ENCODE data around the gene PARD3.
A peak's percentile ranks its signal among the peaks of the same experiment; 100 is the strongest.

Gene PARD3

DNA sequence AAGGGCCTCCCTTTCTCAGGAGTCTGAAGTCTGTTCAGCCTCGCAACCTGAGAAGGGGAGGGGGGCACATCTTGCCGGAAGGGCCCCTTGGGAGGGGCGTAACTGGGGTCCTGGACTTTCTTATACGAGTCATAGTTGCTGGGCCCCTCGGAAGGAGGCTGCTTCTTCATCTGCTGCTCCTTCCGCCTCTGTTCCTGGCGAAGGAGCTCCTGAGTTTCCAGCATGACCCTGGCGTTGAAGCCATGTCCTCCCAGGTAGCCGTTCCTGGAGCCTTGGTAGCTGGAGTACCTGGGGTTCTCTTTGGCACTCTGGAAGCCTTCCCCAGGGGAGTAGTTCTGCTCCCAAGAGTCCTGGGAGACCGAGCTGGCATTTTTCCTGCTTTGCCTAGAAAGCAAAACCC, 703.9 kb downstream of the PARD3 start:
- no peak for DNase-seq

DNA sequence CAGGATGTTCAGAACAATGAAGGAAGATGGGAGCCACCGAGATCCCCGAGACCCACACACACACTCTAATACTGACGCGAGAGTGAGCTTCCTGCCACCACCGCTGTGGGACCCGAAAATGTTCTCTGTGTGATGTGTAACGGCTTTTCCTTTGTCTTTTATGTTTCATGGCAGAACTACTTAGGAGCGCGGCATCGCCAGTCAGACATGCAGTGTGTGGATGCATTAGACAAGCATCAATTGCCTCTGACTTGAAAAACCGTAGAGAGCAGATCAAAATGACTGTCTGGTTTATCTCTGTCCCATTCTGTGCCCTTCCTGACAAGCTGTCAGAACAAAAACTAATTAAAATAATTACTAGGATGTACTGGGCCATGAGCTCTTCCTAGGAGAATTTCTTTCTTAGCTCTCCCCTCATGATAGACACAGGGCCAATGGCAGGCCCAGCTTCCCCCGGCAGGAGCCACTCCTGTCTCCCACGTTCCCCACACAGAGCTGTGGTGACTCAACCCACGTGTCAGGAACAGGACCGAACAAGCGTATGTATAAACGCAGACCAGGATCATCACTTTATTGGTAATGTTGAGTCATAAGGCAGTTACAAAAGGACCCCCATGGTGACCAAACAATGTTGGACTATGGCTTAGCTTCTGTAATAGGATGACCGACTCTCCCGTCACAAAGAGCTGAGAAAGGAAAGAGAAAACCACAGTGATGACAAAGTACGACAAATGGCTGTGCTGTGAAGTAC, 705.0 kb downstream of the PARD3 start:
- DNase-seq = no peak

DNA sequence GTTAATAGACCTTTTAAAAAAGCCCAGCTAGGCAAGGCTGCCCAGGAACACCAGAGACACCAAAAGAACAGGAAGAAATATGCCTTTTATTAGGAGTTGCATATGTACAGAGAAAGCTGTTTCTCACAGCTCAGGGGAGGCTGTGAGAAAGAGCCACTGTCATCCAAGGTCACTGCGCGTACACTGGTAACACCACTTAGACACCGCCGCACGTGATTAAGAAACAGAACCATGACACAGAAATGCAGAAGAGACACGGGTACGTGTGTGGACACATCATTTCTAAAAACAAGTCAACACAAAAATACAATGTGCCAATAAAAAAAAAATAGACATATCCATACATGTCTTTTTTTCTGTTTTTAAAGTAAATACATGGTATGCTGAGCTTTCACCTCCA, 705.6 kb downstream of the PARD3 start:
- no peak for DNase-seq

DNA sequence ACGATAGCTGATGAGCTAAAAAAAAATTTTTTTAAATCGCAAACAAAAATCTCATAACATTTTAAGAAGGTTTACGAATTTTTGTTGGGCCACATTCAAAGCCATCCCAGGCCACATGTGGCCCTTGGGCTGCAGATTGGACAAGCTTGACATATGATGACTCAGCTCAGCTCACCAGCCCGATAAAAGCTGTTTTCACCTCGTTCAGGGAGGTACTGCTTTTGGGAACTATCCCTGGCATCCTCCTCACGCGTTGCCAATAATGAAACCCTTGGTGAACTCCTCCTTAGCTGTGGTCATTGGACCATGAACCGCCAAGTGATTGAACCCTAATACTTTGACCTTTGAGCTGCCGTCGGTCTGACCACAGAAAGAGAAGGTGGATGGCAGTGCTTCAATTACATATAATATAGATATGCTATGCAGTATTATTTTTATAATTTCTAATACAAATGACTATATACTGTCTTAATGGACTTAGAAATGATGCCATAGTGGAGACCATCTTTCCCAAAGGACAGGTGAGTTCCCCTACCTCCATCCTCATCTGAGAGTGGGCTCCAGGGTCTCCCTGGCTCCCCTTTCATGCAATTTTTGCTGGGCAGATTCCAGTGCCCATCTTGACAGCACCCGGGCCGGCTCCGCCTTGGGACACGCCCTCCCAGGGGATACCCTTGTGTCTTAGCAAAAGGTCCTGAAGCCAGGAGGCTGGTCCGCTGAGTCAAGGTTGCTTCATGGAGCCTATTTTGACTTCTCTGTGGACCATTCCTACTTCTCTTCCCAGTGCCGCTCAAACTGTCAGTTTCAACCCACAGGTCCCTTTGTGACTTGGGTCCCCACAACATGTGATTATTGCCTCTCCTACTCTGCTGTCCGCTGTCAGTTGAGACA, 707.2 kb downstream of the PARD3 start:
- DNase-seq = no peak

DNA sequence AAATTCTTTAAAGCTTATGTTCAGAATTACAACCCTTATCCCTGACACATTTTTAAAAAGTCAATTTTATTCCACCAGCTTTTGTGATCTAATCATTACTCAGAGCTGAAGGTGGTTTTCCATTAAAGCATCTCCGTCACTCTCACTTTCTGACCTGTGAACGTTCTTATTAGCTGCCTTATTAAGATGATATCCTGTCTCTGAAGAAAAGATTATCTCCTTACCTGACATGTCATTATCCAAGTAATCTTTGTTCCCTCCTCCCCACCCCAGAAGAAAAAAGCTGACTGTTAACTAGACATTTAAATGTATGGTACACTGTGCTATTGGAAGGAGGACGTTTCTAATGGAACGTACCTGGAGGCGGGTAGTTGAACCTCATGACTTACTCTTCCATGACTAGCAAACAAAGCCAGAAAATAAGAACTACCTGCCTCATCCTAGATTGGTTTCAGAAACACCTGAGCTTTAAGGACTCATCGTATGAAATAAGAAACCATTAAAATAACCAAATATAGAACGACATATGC, 708.7 kb downstream of the PARD3 start:
- no peak for DNase-seq

DNA sequence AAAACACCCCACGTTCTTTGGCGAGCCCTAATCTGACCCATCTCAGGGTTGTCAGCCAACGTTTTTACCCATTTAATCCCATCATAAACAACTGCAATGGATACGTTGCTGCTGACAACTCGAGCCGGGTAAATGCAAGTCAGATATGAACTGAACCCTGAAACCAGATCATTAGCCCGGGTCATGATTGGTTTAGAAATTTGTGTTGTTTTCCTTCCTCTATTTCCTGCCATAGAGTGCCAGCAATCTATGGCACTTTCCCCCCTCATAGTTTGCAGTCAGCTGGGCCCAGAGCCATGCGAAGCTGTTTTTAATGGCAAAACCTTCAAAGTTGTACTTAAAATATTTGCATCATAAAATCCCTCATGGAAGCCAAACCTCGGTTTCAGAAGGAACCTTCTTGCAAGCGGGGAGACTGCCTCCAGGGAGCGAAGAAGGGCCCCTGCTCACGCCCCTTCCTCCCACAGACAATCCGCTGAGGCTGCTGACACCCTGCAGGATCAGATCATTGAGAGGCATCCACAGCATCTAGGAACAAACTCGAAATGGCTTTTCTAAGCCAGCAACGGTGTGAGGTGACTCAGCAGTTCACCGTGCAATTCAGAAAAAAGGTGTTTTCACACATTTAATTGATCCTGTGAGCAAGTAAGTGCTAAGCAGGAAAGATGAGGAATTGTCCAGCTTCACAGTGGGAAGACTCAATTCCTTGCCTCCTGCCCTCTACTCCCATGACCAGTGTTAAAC, 710.1 kb downstream of the PARD3 start:
- no peak for DNase-seq

DNA sequence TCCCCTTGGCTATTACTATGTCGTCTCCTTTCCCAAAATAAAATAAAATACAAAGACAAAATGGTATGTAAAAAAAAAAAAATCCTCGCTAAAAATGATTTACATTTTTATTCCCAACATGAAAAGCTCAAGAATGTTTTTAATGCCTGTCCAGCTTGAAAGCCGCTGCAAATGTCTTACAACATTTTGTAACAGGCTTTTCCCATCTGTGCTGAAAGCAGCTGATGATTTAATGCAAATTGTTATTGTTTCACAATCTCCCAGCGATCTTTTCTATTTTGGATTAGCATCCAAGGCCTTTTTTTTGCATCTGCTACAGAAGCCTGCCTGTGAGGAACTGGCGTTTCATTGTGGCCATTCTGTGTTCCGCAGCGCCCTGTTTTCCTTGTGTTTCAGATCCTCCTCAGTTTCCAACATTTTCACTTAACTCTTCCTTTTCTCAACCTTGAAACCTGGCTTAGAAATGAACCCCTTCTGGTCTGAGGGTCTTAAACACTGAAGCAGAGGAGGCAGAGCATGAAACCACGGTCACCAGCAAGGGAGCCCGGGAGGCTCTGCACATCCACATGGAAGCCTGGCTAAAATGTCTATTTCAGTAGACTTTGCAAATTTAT, 712.1 kb downstream of the PARD3 start:
- peak in 1 of 2 donors; percentile 15 for DNase-seq

DNA sequence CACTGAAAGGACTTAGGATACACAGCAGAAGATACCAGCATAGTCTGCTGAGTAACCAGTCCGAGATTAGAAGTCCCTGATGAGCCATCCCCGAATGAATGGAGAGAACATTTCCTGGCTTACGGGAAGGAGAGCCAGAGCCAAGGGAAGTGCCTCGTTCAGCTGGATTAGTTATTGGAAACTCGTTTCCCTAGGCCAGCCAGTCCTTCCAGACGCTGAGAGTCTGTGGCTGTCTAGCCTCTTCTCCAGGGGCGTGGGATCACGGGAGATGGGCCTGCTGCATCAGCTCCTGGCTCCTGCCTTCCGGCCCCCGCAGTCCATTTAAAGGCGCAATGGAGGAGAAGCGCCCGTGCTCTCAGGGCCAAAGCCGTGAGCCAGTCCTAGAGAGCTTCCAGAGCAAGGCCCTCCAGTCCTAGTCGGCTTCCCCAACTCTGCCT, 712.8 kb downstream of the PARD3 start:
- DNase-seq = no peak

DNA sequence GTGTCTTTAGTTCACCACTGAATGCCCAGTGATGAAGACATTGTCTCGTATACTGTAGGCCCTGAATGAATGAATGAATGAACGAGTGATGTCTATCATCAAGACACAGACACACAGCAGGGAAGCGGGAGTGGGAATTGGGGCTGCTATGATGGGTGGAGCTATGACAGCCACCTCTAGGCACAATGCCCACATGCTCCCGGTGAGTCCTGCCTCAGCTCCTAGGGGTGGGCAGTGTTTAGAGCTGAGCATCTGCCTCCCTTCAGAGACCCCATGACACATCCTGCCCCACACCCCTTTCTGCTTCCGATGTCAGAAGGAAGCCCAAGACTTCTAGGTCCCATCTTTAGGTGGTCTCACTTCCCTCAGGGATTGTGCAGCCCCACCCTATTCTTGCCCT, 714.1 kb downstream of the PARD3 start:
- DNase-seq = no peak

DNA sequence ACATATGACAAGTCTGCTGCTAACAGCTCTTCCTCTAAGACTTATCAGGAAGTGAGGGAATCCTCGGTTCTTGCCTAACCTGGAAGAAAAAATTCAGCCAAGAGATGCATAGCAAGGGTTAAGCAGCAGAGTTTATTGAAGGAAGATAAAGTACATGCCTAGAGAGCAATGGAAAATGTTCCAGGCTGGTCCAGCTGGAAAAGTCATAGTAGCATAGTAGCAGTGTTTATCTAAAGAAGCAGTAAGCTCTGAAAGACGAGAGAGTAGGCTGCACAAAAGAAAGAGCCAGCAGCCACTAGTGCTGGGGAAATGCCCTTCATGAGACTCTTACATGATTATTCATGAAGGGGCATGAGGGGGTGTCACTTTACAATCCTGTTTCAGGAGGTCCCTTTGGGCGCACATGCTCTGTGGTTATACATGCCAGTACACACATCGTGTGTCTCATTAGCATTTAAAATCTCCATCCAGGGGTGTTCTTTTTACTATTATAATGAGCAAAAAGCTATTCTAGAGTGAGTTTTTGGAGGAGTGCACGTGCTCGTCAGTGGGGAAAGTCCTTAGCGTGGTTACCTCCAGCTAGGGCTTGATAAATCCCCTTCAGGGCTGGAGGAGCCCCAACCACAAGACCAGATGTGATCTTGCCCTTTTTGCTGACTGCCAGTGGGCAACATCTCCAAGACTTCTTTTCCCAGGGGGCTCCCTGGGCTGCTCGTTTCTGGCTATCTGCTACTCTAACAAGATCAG, 716.1 kb downstream of the PARD3 start:
- no peak for DNase-seq

DNA sequence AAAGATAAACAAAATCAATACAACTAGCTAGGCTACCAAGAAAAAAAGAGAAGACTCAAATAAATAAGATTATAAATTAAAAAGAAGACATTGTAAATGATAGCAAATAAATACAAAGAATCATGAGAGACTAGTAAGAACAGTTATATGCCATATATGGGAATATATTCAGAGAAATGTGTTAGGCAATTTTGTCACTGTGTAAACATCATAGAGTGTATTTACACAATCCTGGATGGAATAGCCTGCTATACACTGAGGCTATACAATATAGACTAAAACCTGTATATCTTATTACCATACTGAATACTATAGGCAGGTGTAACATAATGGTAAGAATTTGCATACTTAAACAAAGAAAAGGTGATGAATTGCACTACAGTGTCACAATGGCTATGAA, 717.4 kb downstream of the PARD3 start:
- no peak for DNase-seq

DNA sequence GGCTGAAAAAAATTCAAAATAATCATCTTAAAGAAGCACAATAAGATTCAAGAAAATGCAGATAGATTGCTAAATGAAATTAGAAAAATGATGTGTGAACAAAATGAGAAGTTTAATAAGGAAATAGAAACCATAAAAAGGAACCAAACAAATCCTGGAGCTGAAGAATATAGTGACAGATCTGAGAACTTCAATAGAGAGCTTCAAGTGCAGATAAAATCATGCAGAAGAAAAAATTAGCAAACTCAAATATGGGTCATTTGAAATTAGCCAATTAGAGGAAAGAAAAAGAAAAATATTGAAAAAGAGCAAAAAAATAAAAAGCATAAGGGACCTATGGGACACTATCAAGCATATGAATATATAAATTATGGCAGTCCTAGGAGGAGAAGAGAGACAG, 720.1 kb downstream of the PARD3 start:
- DNase-seq = no peak

DNA sequence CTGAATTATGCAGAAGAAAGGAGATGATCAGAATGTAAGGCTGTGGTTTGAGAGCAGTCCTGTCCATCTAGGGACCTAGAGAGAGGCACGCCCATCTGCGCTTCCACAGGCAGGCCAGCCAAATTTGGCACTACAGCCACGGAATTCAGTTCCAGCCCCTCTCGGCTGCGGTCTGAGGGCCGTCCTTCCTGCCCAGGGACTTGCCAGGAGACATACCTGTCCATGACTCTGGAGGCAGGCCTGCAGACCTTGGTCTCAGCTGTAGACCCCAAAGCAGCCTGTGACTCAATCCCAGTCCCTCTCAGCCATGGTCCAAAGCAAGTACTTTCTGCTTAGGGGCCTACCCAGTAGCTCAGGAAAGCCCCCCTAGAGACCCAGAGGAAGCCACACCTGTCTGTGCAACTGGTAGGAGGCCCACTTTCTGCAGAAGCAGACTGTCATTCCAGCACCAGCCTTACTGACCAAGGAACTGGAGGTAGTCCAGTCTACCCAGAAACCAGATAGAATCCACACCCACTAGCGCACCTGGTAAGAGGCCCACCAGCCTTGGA, 720.9 kb downstream of the PARD3 start:
- no peak for DNase-seq

DNA sequence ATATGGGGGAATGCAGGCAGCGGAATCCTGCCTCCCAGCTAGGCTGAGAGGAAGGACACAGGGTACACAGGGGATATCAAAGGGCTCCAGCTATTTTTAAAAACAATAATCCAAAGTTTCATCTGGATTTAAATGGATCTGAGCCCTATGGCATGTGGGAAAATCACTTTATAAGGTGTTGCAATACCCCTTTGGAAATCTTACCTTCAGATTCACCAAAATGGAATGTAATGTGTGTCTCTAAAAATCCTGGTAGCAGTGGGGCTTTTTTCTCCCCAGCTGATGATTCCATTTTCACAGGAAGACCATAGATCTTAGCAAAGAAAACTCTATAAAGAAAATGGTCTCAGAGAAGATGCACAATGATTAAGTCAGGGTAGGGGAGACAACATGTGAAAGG, 722.2 kb downstream of the PARD3 start:
- DNase-seq = no peak

DNA sequence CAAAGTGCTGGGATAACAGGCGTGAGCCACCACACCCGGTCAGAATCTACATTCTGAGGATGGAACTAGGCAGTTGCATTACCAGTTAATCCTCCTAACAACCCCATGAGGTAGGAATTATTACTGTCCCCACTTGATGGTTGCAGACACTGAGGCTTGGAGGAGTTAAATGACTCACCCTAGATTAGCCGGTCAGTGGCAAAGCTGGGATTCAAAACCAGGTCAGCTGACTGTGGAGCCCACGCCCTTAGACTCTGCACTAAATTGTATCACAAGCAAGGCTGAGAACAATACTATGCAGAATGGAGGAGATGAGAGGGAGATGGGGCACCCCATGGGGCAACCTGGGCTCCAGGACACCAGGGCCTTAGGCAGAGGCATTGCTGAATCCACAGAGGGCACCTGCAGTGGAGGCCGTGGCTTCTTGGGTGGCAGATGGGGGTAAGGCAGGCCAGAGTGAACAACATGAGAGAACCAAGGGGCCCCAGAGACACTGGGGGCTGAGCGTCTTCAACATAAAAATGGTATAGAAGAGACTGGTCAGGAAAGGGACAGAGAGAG, 723.4 kb downstream of the PARD3 start:
- DNase-seq = no peak

DNA sequence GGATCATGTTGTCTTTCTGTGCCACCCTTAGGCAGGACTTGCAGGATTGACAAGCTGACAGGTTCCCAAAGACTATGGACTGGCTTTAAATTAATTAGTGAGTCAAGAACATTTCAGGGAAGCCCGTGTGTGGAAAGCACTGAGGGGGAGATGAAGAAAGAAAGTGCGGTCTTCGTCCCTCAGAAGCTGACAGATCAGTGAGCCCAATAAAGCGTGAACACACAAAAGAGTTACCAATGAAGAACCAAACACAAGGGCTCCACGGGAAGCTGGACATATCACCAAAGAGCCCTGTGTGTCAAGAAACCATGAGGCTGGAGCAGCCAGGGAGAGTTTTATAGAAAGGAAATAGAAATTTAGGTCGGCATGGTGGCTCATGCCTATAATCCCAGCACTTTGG, 725.8 kb downstream of the PARD3 start:
- DNase-seq = no peak

DNA sequence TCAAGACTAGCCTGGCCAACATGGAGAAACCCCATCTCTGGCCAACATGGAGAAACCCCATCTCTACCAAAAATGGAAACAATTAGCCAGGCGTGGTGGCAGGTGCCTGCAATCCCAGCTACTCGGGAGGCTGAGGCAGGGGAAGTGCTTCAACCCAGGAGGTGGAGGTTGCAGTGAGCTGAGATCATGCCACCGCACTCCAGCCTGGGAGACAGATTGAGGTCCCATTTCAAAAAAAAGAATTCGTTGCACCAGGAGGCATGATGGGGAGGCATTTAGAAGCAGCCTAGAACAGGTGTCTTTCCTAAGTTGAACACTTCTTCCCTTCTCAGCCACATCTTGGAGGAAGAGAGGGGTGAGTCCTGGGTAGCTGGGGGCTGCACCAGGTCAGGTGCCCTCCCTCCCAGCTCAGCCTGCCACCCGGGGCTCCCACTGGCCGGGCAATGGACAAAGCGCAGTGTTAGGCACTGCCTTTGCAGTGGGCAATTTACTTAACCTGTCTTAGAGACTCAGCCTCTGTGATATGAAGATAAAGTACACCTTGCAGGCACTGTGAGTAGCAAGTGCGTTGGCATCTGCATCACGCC, 726.8 kb downstream of the PARD3 start:
- DNase-seq = no peak

DNA sequence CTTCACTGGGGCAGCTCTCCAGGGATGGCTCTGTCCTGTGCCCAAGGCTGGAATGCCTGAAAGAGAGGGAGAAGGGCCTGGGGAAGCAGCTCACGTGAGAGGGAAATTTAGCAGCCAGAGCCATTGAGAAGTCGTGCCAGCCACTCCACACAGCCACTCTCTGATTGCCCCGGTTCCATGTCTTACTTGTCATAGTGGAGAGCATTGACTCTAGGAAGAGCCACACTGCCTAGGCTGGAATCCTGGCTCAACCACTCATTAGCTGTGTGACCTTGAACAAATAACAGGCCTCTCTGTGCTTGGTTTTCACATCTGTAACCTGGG, 728.0 kb downstream of the PARD3 start:
- no peak for DNase-seq

DNA sequence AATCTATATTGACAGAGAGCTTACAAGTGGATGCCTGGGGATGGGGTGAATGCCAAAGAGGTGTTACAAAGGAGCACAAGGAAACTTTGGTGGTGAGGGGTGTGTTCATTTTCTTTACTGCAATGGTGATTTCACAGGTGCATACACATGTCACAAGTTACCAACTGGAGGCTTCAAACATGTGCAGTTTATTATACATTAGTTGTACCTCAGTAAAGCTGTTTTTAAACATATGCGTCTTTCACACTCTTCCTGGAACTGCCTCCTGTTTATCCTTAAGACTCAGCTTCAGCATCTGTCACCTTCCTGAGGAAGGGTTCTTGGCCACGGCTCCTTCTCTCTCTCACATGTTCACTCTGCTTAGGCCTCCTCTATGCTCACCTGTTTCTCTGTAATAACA, 731.5 kb downstream of the PARD3 start:
- no peak for DNase-seq

DNA sequence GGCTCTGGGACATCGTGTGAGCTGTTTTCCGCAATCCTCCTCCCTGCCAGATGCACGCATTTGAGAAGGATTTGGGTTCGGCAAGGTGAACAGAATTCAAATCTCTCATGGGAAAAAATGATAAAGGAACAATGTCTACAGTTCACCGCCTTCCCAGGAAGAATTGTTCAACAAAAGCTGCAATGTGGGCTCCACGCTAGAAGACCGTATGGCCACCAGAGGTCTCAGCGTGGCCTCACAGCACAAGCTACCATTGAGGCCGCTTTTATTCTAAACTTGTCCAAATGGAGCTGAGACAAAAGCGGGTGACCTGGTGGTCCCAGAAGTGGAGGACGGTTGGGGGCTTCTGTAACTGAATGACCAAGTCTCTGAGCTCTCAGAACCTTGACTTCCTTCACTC, 733.1 kb downstream of the PARD3 start:
- DNase-seq = no peak

DNA sequence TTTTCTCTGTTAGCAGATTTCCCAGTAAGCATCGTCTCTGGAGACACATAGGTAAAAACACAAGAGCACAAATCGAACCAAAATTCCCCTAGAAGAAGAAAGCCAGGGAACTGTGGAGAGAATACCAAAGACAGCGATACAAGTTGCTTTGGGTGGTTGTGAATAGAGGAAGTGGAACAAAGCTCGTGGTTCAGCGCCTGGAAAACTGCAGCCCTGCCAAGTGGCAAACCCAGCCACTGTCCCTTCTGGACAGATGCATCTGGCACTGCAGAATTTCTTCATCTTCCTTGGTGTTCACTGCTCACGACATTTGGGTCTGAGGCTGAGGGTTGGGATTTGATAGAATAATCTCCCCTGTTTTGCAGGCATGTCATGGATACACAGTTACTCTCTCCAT, 733.8 kb downstream of the PARD3 start:
- no peak for DNase-seq
